Measurements from ENCODE around the gene JAK1. TPM values are rescaled to one million over a fixed set of nuclear protein-coding genes. Genes with fewer than 3 reads are reported as not detected.

JAK1 gene
- total RNA-seq, 1 donor from 2014 or later: 106 TPM

- intact Hi-C loops (cut with micrococcal nuclease): no loop called here
Observed at GRCh38 chr1:64841330-64842065, 124.9 kb downstream of the JAK1 start.

GRCh38 chr1:64839732-64840405 is 126.5 kb downstream of the JAK1 start:
- no peak for DNase-seq
- TF ChIP-seq CTCF (IDR thresholded peaks at IDR 0.05; ENCODE audit: borderline replicate concordance): no peak

More at GRCh38 chr1:64841330-64842065, 124.9 kb downstream of the JAK1 start:
- H3K36me3 ChIP-seq: peaks cover 92% of the 10 kb centered on the region
- peaks cover 27% of the 10 kb centered on the region for H3K4me1 ChIP-seq
- H3K27ac ChIP-seq (replicated peaks): peak overlapping the region; percentile 43
- no peak for TF ChIP-seq CTCF (IDR thresholded peaks at IDR 0.05; ENCODE audit: borderline replicate concordance)
- H3K4me3 ChIP-seq: no peak overlapping the region
- DNase-seq: no peak
- no peaks in the 10 kb centered on the region for H3K9me3 ChIP-seq (replicated peaks)
- no peaks in the 10 kb centered on the region for H3K27me3 ChIP-seq (ENCODE audit: low read depth)

GRCh38 chr1:64839261-64839660 is 127.1 kb downstream of the JAK1 start:
- DNase-seq: no peak
- no peaks in the 10 kb centered on the region for H3K9me3 ChIP-seq (replicated peaks)
- H3K27me3 ChIP-seq (ENCODE audit: low read depth): no peaks in the 10 kb centered on the region
- H3K36me3 ChIP-seq: peaks cover 92% of the 10 kb centered on the region
- H3K4me3 ChIP-seq: no peak overlapping the region
- peaks cover 27% of the 10 kb centered on the region for H3K4me1 ChIP-seq
- intact Hi-C loops (cut with micrococcal nuclease): no loop called here
- H3K27ac ChIP-seq (replicated peaks): no peak overlapping the region
- no peak for TF ChIP-seq CTCF (IDR thresholded peaks at IDR 0.05; ENCODE audit: borderline replicate concordance)

More at GRCh38 chr1:64839732-64840405, 126.5 kb downstream of the JAK1 start:
- Histone ChIP-seq H3K27me3 (ENCODE audit: low read depth) (no peaks in the 10 kb centered on the region), H3K36me3 (peaks cover 92% of the 10 kb centered on the region), H3K4me3 (no peak overlapping the region), H3K9me3 (replicated peaks) (no peaks in the 10 kb centered on the region), H3K27ac (replicated peaks) (no peak overlapping the region), H3K4me1 (peaks cover 27% of the 10 kb centered on the region)
- intact Hi-C loops (cut with micrococcal nuclease): no loop called here

GRCh38 chr1:64838486-64838885 is 127.9 kb downstream of the JAK1 start:
- H3K36me3 ChIP-seq: peaks cover 92% of the 10 kb centered on the region
- H3K9me3 ChIP-seq (replicated peaks): no peaks in the 10 kb centered on the region
- no peak overlapping the region for H3K4me3 ChIP-seq
- H3K27me3 ChIP-seq (ENCODE audit: low read depth): no peaks in the 10 kb centered on the region
- peaks cover 27% of the 10 kb centered on the region for H3K4me1 ChIP-seq
- no peak overlapping the region for H3K27ac ChIP-seq (replicated peaks)
- no peak for DNase-seq
- intact Hi-C loops (cut with micrococcal nuclease): no loop called here
- no peak for TF ChIP-seq CTCF (IDR thresholded peaks at IDR 0.05; ENCODE audit: borderline replicate concordance)

- H3K4me1 ChIP-seq: peaks cover 15% of the 10 kb centered on the region
- intact Hi-C loops (cut with micrococcal nuclease): no loop called here
- H3K36me3 ChIP-seq: peaks cover 96% of the 10 kb centered on the region
- no peaks in the 10 kb centered on the region for H3K9me3 ChIP-seq (replicated peaks)
- no peak overlapping the region for H3K4me3 ChIP-seq
- no peak for TF ChIP-seq CTCF (IDR thresholded peaks at IDR 0.05; ENCODE audit: borderline replicate concordance)
- DNase-seq: no peak
- no peak overlapping the region for H3K27ac ChIP-seq (replicated peaks)
- no peaks in the 10 kb centered on the region for H3K27me3 ChIP-seq (ENCODE audit: low read depth)
Observed at GRCh38 chr1:64836802-64837201, 129.5 kb downstream of the JAK1 start.

Measured in left ventricle myocardium inferior (tissue), 1 donor.